ENCODE measurements around the gene TMCC2. TPM values are rescaled to one million over a fixed set of nuclear protein-coding genes. Genes with fewer than 3 reads are reported as not detected.

TMCC2 gene
- total RNA-seq, 1 experiment from 2014 or later, result 2.7 TPM

GRCh38 chr1:205261946-205262691 is 34.4 kb downstream of the TMCC2 start:
- no peak overlapping the region for H2AFZ ChIP-seq (ENCODE audit: low read depth, low read length, poor library complexity, severe bottlenecking)
- CTCF ChIA-PET, result interaction anchor here (0.9 to 1.9 kb wide), 7 partner anchors 9 to 200 kb away, joined by 3 to 9 read pairs (median 3); partner anchors contain the start of gene TMCC2
- peaks cover 28 to 64% of the 10 kb centered on the region in 2 experiments for H3K4me1 ChIP-seq (ENCODE audit: control insufficient read depth in 1 of 2, insufficient read depth in 2 of 2, low read length in 2 of 2)
- no peaks in the 10 kb centered on the region for H3K9me2 ChIP-seq (ENCODE audit: insufficient read depth)
- no peaks in the 10 kb centered on the region for H3K9me3 ChIP-seq (ENCODE audit: control insufficient read depth in 1 of 2, insufficient read depth in 1 of 2, low read depth in 1 of 2, low read length in 2 of 2)
- no peaks in the 10 kb centered on the region for H4K20me1 ChIP-seq (ENCODE audit: insufficient read depth)
- no peaks in the 10 kb centered on the region for H3K79me2 ChIP-seq (ENCODE audit: insufficient read depth, low read length)
- intact Hi-C loops (cut with micrococcal nuclease), result no loop called here
- DNase-seq (ENCODE audit: low read depth, low spot score), result no peak
- H3K36me3 ChIP-seq (ENCODE audit: control insufficient read depth in 1 of 2, insufficient read depth in 2 of 2, low read length in 2 of 2), result no peaks in the 10 kb centered on the region
- no peak for ATAC-seq
- peak overlapping the region; percentile 39 for H3K4me2 ChIP-seq (ENCODE audit: low read length)
- no peak overlapping the region for H3K4me3 ChIP-seq (replicated peaks in 1 of 2; ENCODE audit: low read depth in 1 of 2, low read length in 2 of 2)
- H3K9ac ChIP-seq (ENCODE audit: low read length), result no peak overlapping the region
- no peaks in the 10 kb centered on the region for H3K27me3 ChIP-seq (ENCODE audit: insufficient read depth, low read length)
- no peak for TF ChIP-seq SIN3A (IDR thresholded peaks at IDR 0.05; ENCODE audit: low read depth)
- TF ChIP-seq SRF (IDR thresholded peaks at IDR 0.05; ENCODE audit: low read depth), result no peak
- no peak for TF ChIP-seq ZBTB33 (IDR thresholded peaks at IDR 0.05; ENCODE audit: extremely low read depth, insufficient replicate concordance, low read length)
- no peak for TF ChIP-seq EZH2 (IDR thresholded peaks at IDR 0.05)
- TF ChIP-seq TCF7L2 (IDR thresholded peaks at IDR 0.05; ENCODE audit: borderline replicate concordance, extremely low read depth, insufficient read depth, insufficient read length), result no peak
- TF ChIP-seq ZNF274 (IDR thresholded peaks at IDR 0.05; ENCODE audit: low read depth, low read length), result no peak
- no peak for TF ChIP-seq MAX (IDR thresholded peaks at IDR 0.05)
- no peak for TF ChIP-seq SP1 (IDR thresholded peaks at IDR 0.05; ENCODE audit: low read depth)
- no peak for TF ChIP-seq YY1 (IDR thresholded peaks at IDR 0.05; ENCODE audit: extremely low read depth, insufficient replicate concordance, low read depth, low read length)
- no peak for TF ChIP-seq CTCF (IDR thresholded peaks at IDR 0.05 in 2 of 3, conservative IDR thresholded peaks at IDR 0.05 in 1 of 3; ENCODE audit: borderline replicate concordance in 1 of 3, insufficient read depth in 1 of 3, low read depth in 2 of 3, low read length in 2 of 3)
- TF ChIP-seq EZH2phosphoT487 (IDR thresholded peaks at IDR 0.05; ENCODE audit: borderline replicate concordance), result no peak
- no peak for TF ChIP-seq CBX3 (IDR thresholded peaks at IDR 0.05; ENCODE audit: low read depth)
- no peak for TF ChIP-seq POLR2AphosphoS5 (IDR thresholded peaks at IDR 0.05; ENCODE audit: low read depth, low read length)
- no peak for TF ChIP-seq ELF1 (IDR thresholded peaks at IDR 0.05; ENCODE audit: borderline replicate concordance, low read depth)
- TF ChIP-seq, protein P1, sequence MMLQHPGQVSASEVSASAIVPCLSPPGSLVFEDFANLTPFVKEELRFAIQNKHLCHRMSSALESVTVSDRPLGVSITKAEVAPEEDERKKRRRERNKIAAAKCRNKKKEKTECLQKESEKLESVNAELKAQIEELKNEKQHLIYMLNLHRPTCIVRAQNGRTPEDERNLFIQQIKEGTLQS (IDR thresholded peaks at IDR 0.05), result no peak
- no peak for TF ChIP-seq RAD21 (IDR thresholded peaks at IDR 0.05; ENCODE audit: low read depth)
- no peak for TF ChIP-seq EGR1 (IDR thresholded peaks at IDR 0.05; ENCODE audit: low read depth)
- no peak for TF ChIP-seq CEBPB (IDR thresholded peaks at IDR 0.05; ENCODE audit: low read depth)
- TF ChIP-seq, protein P2, sequence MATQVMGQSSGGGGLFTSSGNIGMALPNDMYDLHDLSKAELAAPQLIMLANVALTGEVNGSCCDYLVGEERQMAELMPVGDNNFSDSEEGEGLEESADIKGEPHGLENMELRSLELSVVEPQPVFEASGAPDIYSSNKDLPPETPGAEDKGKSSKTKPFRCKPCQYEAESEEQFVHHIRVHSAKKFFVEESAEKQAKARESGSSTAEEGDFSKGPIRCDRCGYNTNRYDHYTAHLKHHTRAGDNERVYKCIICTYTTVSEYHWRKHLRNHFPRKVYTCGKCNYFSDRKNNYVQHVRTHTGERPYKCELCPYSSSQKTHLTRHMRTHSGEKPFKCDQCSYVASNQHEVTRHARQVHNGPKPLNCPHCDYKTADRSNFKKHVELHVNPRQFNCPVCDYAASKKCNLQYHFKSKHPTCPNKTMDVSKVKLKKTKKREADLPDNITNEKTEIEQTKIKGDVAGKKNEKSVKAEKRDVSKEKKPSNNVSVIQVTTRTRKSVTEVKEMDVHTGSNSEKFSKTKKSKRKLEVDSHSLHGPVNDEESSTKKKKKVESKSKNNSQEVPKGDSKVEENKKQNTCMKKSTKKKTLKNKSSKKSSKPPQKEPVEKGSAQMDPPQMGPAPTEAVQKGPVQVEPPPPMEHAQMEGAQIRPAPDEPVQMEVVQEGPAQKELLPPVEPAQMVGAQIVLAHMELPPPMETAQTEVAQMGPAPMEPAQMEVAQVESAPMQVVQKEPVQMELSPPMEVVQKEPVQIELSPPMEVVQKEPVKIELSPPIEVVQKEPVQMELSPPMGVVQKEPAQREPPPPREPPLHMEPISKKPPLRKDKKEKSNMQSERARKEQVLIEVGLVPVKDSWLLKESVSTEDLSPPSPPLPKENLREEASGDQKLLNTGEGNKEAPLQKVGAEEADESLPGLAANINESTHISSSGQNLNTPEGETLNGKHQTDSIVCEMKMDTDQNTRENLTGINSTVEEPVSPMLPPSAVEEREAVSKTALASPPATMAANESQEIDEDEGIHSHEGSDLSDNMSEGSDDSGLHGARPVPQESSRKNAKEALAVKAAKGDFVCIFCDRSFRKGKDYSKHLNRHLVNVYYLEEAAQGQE (IDR thresholded peaks at IDR 0.05; ENCODE audit: low read depth), result no peak
- H3K27ac ChIP-seq (ENCODE audit: low read depth, low read length), result no peak overlapping the region
- no TSS peak for BruUV-seq (replicated peaks)
- POLR2A ChIA-PET, result no interaction called here
- RAD21 ChIA-PET (ENCODE audit: low non-redundant PET in 1 of 2, low total read pairs in 2 of 2, uncharacterized antibody in 2 of 2, unreplicated experiment in 2 of 2), result interaction anchor here in 1 of 2 experiments (1.5 kb wide), 1 partner anchor 9 kb away, joined by 3 read pairs; no protein-coding TSS in a partner anchor
